HG02852 (cell line): ENCODE data around the gene OR2AJ1.

Experiments
- ATAC-seq: cut with Tn5 transposase; IDR thresholded peaks from one replicate; pipeline ENCODE4 v1.9.1; 2021; ENCODE audit warnings: mild to moderate bottlenecking, moderate library complexity; ENCODE audit not compliant: unreplicated experiment

OR2AJ1 gene, protein sequence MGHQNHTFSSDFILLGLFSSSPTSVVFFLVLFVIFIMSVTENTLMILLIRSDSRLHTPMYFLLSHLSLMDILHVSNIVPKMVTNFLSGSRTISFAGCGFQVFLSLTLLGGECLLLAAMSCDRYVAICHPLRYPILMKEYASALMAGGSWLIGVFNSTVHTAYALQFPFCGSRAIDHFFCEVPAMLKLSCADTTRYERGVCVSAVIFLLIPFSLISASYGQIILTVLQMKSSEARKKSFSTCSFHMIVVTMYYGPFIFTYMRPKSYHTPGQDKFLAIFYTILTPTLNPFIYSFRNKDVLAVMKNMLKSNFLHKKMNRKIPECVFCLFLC

DNA sequence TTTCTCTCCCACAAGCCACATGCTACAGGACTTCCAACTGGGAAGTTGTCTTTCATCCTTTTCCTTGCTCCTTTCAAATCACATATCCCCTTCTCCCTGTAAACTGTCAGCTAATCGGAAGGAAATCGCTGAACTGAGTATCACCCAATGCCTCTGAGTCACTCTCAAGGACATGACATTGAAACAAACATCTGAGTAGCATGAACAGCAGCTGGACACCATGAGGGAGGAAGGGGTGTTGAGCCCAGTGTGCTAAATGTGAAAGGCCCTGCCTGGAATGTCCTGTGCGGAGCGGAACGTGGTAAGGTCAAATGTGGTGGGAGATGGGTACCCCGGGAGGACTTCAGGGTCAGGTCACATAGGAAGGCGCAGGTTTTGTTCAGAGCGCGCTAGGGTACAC is at the start of gene OR2AJ1:
Gene OR2AJ1, plus strand, starts transcription at position 22 of the 400 bp plus-strand sequence. CDS start 8,880 bp downstream, outside the sequence.
- ATAC-seq = no peak

DNA sequence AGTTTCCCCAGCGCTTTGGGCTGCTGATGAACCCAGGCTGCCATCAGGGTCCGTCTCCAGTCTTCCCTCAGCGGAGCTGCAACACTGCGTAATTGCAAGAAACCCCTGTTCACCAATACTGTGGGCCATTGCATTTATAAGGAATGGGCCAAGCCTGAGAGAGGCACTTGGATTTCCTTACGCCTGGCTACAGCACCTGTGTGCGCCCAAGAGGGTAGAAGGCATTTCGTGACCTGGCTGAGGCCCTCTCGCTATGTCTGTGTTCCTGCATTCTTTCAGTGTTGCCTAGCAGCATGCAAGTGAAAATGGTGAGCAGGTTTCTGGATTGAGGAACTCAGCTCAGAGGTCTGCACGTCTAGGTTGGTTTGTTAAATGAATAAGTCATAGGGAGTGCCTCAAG is 41.3 kb upstream of the OR2AJ1 start:
- ATAC-seq = no peak

DNA sequence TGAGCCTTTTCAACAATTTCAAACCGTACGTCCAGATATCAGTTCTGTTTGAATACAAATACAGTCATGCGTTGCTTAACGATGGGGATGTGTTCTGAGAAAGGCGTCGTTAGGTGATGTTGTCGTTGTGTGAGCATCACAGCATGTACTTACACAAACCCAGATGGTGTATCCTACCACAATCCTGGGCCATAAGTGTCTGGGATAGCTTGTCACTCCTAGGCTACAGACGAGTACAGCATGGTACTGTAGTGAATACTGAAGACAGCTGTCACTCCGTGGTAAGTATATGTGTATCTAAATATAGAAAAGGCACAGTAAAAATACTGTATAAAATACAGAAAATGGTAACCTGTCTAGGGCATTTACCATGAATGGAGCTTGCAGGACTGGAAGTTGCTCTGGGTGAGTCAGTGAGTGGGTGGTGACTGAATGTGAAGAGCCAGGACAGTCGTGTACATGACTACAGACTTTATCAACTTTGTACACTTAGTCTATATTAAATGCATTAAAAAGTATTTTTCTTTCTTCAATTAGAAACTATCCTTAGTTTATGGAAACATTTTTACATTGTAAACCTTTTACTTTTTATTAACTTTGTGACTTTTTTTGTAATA is 39.8 kb upstream of the OR2AJ1 start:
- no peak for ATAC-seq

DNA sequence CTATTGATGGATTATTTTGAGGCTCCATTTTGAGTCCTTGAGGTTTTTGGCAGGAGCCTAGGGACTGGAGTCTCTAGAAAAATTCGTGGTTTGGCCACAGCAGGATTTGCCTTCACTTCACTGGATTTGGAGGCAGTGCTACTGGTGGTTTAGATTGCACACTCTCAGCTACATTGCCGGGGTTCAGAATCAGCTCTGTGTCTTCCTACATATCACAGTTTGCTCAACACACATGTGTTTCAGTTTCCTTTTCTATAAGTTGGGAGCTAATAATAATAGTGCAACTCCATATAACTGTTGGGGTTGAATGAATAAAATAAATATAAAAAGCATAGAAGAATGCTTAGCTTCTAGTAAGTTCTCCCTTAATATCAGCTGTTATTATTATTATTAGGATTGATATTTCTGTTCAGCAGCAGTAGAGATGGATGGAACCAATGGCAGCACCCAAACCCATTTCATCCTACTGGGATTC is 29.5 kb upstream of the OR2AJ1 start, which contains the start of gene OR2W3:
Gene OR2W3, plus strand, starts transcription at position 425 of the 475 bp plus-strand sequence. Its CDS starts 0 bp downstream, at position 425.
- ATAC-seq = no peak

DNA sequence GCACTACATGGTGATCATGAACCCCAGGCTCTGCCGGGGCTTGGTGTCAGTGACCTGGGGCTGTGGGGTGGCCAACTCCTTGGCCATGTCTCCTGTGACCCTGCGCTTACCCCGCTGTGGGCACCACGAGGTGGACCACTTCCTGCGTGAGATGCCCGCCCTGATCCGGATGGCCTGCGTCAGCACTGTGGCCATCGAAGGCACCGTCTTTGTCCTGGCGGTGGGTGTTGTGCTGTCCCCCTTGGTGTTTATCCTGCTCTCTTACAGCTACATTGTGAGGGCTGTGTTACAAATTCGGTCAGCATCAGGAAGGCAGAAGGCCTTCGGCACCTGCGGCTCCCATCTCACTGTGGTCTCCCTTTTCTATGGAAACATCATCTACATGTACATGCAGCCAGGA is 28.7 kb upstream of the OR2AJ1 start:
- no peak for ATAC-seq

DNA sequence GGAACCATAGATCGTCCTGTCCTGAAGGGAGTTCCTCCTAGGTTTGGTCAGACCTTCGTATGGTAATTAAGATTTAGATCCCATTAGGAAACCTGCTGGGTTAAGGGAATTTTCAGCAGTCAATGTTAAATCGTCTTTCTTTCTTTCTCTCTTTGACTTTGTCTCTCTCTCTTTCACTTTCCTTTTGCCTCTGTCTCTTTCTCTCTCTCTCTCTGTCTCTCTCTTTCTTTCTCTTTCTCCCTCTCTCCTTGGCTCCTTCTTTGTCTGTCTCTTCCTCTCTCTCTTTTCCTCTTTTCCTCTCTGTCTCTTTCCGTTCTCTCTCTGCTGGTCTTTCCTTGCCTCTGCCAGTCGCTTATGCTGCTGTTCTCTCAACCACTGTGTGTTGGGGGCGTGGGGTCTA is 20.6 kb upstream of the OR2AJ1 start:
- ATAC-seq = no peak

DNA sequence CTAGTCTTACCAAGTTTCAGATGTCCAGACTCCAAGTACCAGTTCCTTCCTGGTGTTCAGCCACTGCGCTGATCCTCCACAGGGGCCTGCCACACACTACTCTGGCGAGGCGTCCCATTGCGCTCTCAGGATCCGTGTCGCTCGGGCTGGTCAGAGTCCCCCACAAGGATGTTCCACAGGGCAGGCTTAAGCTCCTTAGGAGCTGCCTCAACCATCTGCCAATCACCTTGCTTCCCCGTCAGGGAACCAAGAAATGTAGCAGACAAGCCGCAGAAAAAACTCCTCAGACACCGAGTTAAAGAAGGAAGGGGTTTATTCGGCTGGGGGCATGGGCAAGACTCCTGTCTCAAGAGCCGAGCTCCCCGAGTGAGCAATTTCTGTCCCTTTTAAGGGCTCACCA is 19.5 kb upstream of the OR2AJ1 start:
- ATAC-seq = no peak

DNA sequence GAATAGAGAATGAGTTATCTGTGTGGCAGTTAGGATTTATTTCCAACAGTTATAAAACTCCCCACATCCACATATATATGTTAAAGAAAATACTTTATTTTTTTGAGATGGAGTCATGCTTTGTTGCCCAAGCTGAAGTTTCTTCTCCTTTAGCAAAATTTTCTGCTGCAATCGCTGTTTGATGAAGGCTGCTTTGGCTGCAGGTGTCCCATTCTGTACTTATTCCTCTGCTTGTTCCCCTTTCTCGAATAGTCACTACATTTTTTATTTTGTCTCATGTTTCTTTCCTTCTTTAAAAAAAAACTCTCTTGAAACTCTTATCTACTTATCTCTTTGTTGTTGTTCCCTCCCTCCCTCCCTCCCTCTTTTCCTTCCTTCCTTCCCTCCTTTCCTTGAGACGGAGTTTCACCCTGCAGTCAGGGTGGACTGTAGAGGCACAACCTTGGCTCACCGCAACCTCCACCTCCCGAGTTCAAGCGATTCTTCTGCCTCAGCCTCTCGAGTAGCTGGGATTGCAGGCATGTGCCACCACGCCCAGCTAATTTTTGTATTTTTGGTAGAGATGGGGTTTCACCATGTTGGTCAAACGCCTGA is 18.7 kb upstream of the OR2AJ1 start:
- no peak for ATAC-seq

DNA sequence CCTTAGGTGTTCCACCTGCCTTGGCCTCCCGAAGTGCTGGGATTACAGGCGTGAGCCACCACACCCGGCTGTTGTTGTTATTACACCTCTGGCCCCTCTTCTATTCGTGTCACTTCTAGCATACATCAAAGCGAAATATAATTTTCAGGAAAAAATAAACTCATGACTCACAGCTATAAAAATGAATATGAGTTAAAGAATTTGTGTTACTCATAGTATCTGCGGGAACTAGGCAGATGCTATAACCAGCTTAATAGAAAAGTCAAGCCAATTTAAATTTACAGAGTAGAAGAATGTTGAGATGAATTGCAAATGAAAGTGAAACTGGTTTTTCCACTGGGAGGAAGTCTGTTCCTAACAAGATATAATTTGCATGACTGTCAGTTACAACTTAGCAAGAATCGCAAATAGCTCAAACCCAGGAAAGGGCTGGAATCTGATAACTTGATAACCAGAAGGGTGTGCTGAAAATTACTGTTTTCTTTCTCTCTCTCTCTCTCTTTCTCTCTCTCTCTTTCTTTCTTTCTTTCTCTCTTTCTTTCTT is 18.1 kb upstream of the OR2AJ1 start:
- ATAC-seq = no peak

DNA sequence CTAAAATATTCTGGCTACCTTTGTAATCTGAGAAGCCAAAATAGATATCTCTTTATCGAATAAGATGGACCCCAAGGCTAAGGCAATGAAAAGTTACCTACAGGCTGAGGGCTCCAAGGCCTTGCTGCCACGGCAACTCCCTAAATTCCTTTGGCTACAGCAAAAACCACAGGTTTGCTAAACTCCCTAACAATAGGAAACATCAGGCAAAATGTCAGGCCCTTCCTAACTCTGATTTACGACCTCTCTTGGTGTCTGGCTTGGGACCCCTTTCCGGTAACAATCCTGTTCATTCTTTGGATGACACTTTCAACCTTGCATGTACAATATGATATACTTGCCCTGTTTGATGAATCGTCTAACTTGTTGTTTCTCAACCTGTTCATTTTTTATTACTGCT is 15.9 kb upstream of the OR2AJ1 start:
- no peak for ATAC-seq

DNA sequence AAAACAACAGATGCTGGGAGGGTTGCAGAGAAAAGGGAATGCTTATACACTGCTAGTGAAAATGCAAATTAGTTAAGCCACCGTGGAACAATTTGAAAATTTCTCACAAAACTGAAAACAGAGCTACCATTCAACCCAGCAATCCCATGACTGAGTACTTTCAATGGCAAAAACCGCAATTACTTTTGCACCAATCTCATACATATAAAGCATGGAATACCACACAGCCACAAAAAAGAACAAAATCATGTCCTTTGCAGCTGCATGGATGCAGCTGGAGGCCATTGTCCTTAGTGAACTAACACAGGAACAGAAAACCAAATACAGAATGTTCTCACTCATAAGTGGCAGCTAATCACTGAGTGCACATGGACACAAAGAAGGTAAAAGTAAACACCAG is 10.9 kb upstream of the OR2AJ1 start:
- ATAC-seq = no peak

DNA sequence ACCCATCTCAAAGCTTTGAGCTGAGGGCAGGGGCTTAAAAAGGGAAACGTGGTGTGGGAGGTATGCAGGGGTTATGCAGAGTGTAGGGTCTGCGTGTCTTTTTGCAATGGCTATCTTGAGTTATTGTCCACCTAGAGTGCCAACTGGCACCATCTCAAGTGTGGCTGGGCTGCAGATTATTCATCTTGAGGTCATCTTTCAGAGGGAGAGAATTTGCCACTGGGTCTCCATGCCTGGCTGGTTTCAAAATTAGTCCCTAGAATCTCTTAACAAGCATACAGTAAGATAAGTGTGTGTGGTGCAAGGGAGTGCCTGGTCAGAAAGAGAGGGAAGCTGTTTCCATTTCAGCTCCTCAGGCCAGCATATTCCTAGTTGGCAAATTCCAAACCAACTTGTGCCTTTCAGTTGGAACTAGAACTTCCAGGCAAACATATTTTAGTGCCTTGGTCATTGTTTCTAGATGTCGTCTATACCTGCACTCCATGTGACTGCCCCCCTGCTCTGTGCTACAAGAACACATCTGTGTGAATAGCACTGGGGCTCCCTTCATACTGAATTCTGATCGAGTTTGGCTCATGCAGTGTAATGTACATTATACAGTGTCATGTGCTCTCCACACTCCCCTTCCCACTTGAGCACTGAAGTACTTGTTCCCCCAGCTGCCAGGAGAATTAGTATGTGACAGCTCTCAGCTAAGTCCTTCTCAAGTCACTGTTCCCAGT is 9.6 kb upstream of the OR2AJ1 start:
- ATAC-seq = no peak

DNA sequence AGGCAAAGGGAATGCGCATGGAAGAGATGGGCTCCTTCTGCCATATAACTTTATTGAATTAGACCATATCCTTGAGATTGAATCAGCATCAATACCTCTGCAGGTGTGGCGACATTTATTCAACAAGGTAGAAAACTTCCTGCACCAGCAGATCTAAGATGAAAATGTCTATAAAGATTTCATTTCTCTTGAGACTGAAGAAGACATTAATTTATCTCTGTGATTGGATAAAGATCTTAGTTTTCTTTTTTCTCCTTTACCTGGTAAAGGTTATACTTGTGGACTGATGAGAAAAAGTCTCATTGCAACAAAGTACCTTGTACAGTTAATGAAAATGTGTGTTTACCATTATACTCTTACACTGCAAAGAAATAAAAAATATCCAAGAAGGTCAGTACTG is 4.7 kb upstream of the OR2AJ1 start, which contains the start of gene OR2T8:
Gene OR2T8, plus strand, starts transcription at position 301 of the 400 bp plus-strand sequence. CDS start 766 bp downstream, outside the sequence.
- ATAC-seq = no peak

DNA sequence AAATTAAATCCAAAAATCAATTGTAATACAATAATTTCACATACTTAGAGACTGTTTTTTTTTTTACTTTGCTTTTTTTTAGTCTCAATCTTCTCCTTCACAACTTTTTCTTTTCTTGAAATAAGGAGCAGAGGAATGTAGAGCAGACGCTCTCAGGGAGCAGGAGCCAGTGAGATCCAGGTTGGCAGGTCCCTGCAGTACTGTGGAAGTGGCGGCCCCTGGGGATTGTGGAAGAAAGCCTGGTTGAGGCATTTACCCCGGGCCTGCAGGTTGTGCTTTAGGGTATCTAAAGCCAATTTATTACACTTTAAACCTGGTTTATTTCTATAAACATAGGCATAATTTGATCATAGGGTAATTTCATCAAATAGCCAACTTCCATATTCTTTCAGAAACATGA is 748 bp upstream of the OR2AJ1 start:
- ATAC-seq = no peak

DNA sequence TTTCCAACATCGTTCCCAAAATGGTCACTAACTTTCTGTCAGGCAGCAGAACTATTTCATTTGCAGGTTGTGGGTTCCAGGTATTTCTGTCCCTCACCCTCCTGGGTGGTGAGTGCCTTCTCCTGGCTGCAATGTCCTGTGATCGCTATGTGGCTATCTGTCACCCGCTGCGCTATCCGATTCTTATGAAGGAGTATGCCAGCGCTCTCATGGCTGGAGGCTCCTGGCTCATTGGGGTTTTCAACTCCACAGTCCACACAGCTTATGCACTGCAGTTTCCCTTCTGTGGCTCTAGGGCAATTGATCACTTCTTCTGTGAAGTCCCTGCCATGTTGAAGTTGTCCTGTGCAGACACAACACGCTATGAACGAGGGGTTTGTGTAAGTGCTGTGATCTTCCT is 9.3 kb downstream of the OR2AJ1 start:
- no peak for ATAC-seq

DNA sequence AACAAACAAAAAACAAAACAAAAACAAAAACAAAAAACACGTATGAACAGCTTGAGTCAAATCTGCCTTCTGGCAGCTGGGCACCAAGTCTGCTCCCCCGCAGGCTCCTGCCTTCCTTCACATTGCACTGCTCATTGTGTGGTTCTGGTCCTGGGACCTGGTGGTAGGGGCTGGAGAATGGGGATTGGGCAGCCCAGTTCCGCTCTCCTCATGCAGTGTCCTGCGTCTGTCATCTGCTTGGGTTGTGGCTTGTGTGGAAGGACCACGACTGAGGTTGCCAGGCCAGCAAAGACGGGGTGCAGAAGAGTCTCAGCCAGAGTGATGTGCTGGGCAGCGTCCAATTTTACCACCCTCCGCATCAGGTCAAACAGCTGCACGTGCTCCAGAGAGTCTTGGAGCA is 11.1 kb downstream of the OR2AJ1 start:
- ATAC-seq = no peak

DNA sequence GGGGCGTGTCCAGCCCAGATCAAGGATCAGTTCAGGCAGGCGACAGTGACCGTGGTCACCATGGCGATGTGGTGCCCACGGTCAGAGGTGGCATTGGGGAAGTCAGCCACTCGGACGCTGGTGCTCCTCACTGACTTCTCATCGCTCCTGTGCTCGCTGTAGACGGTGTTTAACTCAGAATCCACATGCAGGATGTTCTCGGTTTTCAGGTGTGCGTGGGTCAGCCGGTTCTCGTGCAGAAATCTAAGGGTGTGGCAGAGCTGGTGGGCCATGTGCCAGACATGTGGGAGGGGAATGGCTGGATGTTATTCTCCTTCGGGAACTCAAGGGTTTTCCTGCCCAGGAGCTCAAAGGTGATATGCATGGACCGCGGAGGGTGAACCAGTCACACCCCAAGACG is 11.7 kb downstream of the OR2AJ1 start:
- ATAC-seq = no peak

DNA sequence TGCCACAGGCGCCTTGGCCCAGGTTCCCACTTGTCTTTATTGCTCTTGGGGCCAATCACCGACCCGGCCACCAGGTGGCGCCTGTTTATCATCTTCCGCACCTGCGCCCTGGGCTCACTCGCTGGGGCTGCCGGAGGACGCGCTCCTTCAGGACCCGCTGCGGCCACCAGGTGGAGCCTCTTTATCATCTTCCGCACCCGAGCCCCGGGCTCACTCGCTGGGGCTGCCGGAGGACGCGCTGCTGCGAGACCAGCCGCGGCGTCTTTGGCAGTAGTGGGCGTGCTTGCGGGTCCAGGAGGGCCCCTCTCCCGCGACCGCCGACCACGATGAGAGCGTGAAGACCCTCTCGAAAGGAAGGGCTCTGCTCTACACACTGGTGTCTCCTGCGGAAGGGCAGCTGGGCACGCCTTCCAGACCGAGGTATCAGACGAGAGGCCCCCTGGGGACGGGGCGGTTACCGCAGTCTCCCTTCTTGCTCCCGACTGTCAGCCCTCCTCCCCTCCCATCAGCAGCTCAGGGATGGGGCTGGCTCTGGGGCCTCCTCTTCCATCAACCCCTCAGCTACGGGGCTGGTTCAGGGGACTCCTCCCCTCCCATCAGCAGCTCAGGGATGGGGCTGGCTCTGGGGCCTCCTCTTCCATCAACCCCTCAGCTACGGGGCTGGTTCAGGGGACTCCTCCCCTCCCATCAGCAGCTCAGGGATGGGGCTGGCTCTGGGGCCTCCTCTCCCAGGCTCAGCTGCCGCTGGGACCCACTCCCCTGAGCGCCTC is 12.5 kb downstream of the OR2AJ1 start:
- ATAC-seq = peak; percentile 100

DNA sequence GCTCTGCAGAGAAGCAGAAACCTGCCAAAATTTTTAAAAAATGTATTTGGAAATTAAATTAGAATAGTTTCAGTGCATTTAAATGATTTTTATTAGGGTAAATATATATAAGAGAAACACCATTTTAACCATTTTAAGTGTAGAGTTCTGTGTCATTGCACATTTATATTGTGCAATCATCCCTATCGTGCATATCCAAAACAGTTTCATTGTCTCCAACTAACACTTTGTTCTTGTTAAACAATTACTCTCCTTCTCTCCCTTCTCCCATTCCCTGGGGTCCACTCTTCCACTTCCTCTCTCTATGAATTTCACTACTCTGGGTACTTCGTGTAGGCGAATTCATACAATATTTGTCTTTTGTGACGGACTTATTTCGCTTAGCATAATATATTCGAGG is 17.9 kb downstream of the OR2AJ1 start:
- no peak for ATAC-seq

DNA sequence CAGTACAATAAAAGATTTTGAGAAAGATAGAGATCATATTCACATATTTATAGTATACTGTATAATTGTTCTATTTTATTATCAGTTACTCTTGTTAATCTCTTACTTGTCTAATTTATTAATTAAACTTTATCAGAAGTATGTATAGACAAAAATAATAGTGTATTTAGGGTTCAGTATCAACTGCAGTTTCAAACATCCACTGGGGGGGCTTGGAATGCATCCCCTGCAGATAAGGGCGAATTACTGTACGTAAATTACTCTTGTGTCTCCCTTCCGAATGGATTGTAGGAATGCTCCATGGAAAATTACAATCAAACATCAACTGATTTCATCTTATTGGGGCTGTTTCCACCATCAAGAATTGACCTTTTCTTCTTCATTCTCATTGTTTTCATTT is 23.9 kb downstream of the OR2AJ1 start, which contains the start of gene OR2L8:
Gene OR2L8, plus strand, starts transcription at position 301 of the 400 bp plus-strand sequence. Its CDS starts 0 bp downstream, at position 301.
- no peak for ATAC-seq
